GM12878 (cell line): ENCODE results near the gene SQSTM1. TPM values are rescaled to one million over a fixed set of nuclear protein-coding genes. Genes with fewer than 3 reads are reported as not detected.

Experiments used
- ATAC-seq: fragments of 200-7000 bp; cut with Tn5 transposase; 3 replicates; pipeline ENCODE4 v1.9.1; 2020; ENCODE audit warnings: mild to moderate bottlenecking, moderate library complexity
- BruUV-seq: library from RNA; stranded (reverse); fragments of 400-500 nt; replicated peaks from 2 replicates; lab custom pipeline; 2021; lab: Mats Ljungman, UMichigan
- CTCF ChIA-PET: fragments of 300-600 bp; sonication (Branson Sonifier 250); formaldehyde crosslinking; extraction: SDS; loops from one replicate; lab custom pipeline; 2021; ENCODE audit warnings: inconsistent platforms; lab: Yijun Ruan, JAX
- POLR2A ChIA-PET: fragments of 350-600 bp; formaldehyde crosslinking; extraction: SDS; loops from one replicate; lab custom pipeline; 2021; ENCODE audit warnings: inconsistent platforms; lab: Charles Lee
- RAD21 ChIA-PET: fragments of 300-600 bp; sonication (Branson Sonifier 250); formaldehyde crosslinking; loops from one replicate; lab custom pipeline; 2023; ENCODE audit warnings: antibody characterized with exemption; ENCODE audit not compliant: unreplicated experiment; lab: Charles Lee
- SMC1A ChIA-PET: fragments of 300-600 bp; sonication (Branson Sonifier 250); formaldehyde crosslinking; loops from one replicate; lab custom pipeline; 2023; ENCODE audit not compliant: unreplicated experiment, uncharacterized antibody; lab: Charles Lee
- DNase-seq: peaks from one replicate; pipeline ENCODE4 v3.0.0-alpha.2; 2011; ENCODE audit warnings: low read depth, low spot score
- FAIRE-seq: peaks from 3 replicates; lab custom pipeline; 2011; peaks lifted over from hg19 to GRCh38; lab: Jason Lieb, UNC
- H2AFZ ChIP-seq: 2 replicates; pipeline ENCODE4 v1.6.0; 2011; ENCODE audit warnings: low read depth, low read length, control low read depth; ENCODE audit not compliant: control insufficient read depth
- H3K27ac ChIP-seq: 2 replicates; pipeline ENCODE4 v1.5.1; 2011; ENCODE audit warnings: control low read depth; ENCODE audit not compliant: control insufficient read depth, insufficient read depth
- H3K27me3 ChIP-seq, 2 experiments: replicated peaks in 1 of 2; 2 replicates each; pipeline versions ENCODE4 v1.6.0 to v1.6.1; 2011; ENCODE audit warnings: low read length in 1 of 2; ENCODE audit not compliant: control insufficient read depth in 2 of 2, insufficient read depth in 2 of 2
- H3K36me3 ChIP-seq, 2 experiments: 2 replicates each; pipeline ENCODE4 v1.5.1; 2011; ENCODE audit warnings: low read length in 1 of 2; ENCODE audit not compliant: control insufficient read depth in 2 of 2, insufficient read depth in 2 of 2
- H3K4me1 ChIP-seq: 2 replicates; pipeline ENCODE4 v1.6.1; 2011; ENCODE audit warnings: mild to moderate bottlenecking, low read length, moderate library complexity, mixed read lengths; ENCODE audit not compliant: control insufficient read depth, insufficient read depth
- H3K4me2 ChIP-seq: 2 replicates; pipeline ENCODE4 v1.6.0; 2011; ENCODE audit warnings: control low read depth; ENCODE audit not compliant: control insufficient read depth, insufficient read depth
- H3K4me3 ChIP-seq: fragments of 200-600 bp; sonication (generic); 2 replicates; pipeline ENCODE4 v1.5.1; 2016
- H3K79me2 ChIP-seq: 2 replicates; pipeline ENCODE4 v1.6.0; 2011; ENCODE audit warnings: low read length; ENCODE audit not compliant: control insufficient read depth, insufficient read depth
- H3K9ac ChIP-seq: 2 replicates; pipeline ENCODE4 v1.8.0; 2011; ENCODE audit warnings: low read length, control low read depth, mixed read lengths; ENCODE audit not compliant: control insufficient read depth, insufficient read depth
- H3K9me3 ChIP-seq: replicated peaks from 3 replicates; pipeline ENCODE4 v1.5.1; 2011; ENCODE audit warnings: mild to moderate bottlenecking, low read length; ENCODE audit not compliant: control insufficient read depth, insufficient read depth
- H4K20me1 ChIP-seq: 2 replicates; pipeline ENCODE4 v1.6.0; 2011; ENCODE audit not compliant: control insufficient read depth, insufficient read depth
- BACH1 ChIP-seq: fragments of 450-650 bp; IDR thresholded peaks from 2 replicates; pipeline ENCODE4 v1.6.1; 2017; ENCODE audit warnings: mild to moderate bottlenecking, borderline replicate concordance
- CTCF ChIP-seq, 3 experiments: IDR thresholded peaks in 2 of 3; conservative IDR thresholded peaks in 1 of 3; 2 replicates each; pipeline ENCODE4 v1.5.1; 2011; ENCODE audit warnings: low read depth in 3 of 3, low read length in 3 of 3, mild to moderate bottlenecking in 3 of 3, control low read depth in 2 of 3, moderate library complexity in 2 of 3, inconsistent platforms in 1 of 3, mixed read lengths in 1 of 3; ENCODE audit not compliant: control insufficient read depth in 2 of 3, insufficient read depth in 1 of 3; ENCODE audit errors: extremely low read depth in 1 of 3
- E2F4 ChIP-seq: IDR thresholded peaks from 2 replicates; pipeline ENCODE4 v1.6.1; 2012; ENCODE audit warnings: low read depth, low read length, improper control_type of control experiment
- EP300 ChIP-seq, 2 experiments: fragments of 150-350 bp in 1 of 2; IDR thresholded peaks; 2 replicates each; pipeline ENCODE4 v1.6.1; 2011 to 2012; ENCODE audit warnings: low read depth in 2 of 2, low read length in 2 of 2, borderline replicate concordance in 1 of 2, improper control_type of control experiment in 1 of 2, inconsistent platforms in 1 of 2; ENCODE audit not compliant: control insufficient read depth in 1 of 2
- JUNB ChIP-seq: IDR thresholded peaks from 2 replicates; pipeline ENCODE4 v1.6.1; 2016; ENCODE audit warnings: antibody characterized with exemption, mild to moderate bottlenecking
- KAT2A ChIP-seq: conservative IDR thresholded peaks from 2 replicates; pipeline ENCODE4 v1.6.1; 2011; ENCODE audit warnings: low read depth, low read length; ENCODE audit not compliant: control insufficient read depth
- NFIC ChIP-seq: IDR thresholded peaks from 2 replicates; pipeline ENCODE4 v1.6.1; 2012; ENCODE audit warnings: low read depth, mild to moderate bottlenecking, inconsistent platforms, low read length, moderate library complexity
- PAX8 ChIP-seq: fragments of 450-650 bp; IDR thresholded peaks from 2 replicates; pipeline ENCODE4 v1.6.1; 2017; ENCODE audit warnings: mild to moderate bottlenecking, moderate library complexity
- POLR2A ChIP-seq: IDR thresholded peaks from 2 replicates; pipeline ENCODE4 v1.6.1; 2011; ENCODE audit warnings: low read depth, mild to moderate bottlenecking, low read length
- POLR2AphosphoS5 ChIP-seq: IDR thresholded peaks from 2 replicates; pipeline ENCODE4 v1.6.1; 2011; ENCODE audit warnings: mild to moderate bottlenecking, low read length, inconsistent platforms
- RELB ChIP-seq: fragments of 450-650 bp; IDR thresholded peaks from 2 replicates; pipeline ENCODE4 v1.6.1; 2017; ENCODE audit warnings: low read depth, mild to moderate bottlenecking, moderate library complexity
- SIN3A ChIP-seq: IDR thresholded peaks from 2 replicates; pipeline ENCODE4 v1.6.1; 2012; ENCODE audit warnings: low read depth, low read length, improper control_type of control experiment
- SIX5 ChIP-seq: IDR thresholded peaks from 2 replicates; pipeline ENCODE4 v1.6.1; 2011; ENCODE audit warnings: mild to moderate bottlenecking, low read depth, low read length, moderate library complexity; ENCODE audit not compliant: severe bottlenecking
- TARDBP ChIP-seq: IDR thresholded peaks from 2 replicates; pipeline ENCODE4 v1.6.1; 2016; ENCODE audit warnings: borderline replicate concordance
- WRNIP1 ChIP-seq: IDR thresholded peaks from 2 replicates; pipeline ENCODE4 v1.6.1; 2011; ENCODE audit warnings: low read depth, low read length, improper control_type of control experiment, borderline replicate concordance
- ZNF207 ChIP-seq: fragments of 450-650 bp; IDR thresholded peaks from 2 replicates; pipeline ENCODE4 v1.6.1; 2014; ENCODE audit warnings: antibody characterized with exemption, mild to moderate bottlenecking, borderline replicate concordance
- WGBS: methylation state at CpG from one replicate; pipeline ENCODE4 v1.1.6; 2016; ENCODE audit warnings: low lambda C conversion rate; ENCODE audit not compliant: insufficient replicate concordance, insufficient coverage; ENCODE audit errors: missing lambda C conversion rate; 5-methylcytosine and 5-hydroxymethylcytosine counted together
- in situ Hi-C: fragments of 300-500 bp; cut with MboI; formaldehyde crosslinking; loops from 9 replicates; pipeline ENCODE4 v1.14.3; 2018; ENCODE audit warnings: mixed read lengths
- intact Hi-C: fragments of 100-400 bp; cut with micrococcal nuclease; formaldehyde crosslinking; loops from one replicate; pipeline ENCODE4 v1.14.2; 2022; ENCODE audit not compliant: unreplicated experiment
- polyA plus RNA-seq, 11 experiments: library from polyadenylated mRNA; depleted of rRNA in 4 of 11; unstranded in 6 of 11; stranded (reverse) in 5 of 11; fragments of >200 nt; fragmentation: Nextera tagmentation in 4 of 11; fragmentation: Illumina TruSeq in 1 of 11; extraction: Ambion mirVana in 4 of 11; extraction: Trizol in 1 of 11; gene quantifications; 1 replicate in 1 of 11; 2 replicates in 10 of 11; pipeline versions ENCODE4 v1.2.1 to v1.2.3, GENCODE V29; 2011 to 2016; ENCODE audit warnings: inconsistent platforms in 2 of 11, missing spikeins in 2 of 11, low read depth in 1 of 11
- total RNA-seq, 4 experiments: library from RNA; depleted of rRNA in 3 of 4; stranded (reverse); fragments of >200 nt in 3 of 4; fragmentation: Illumina TruSeq in 1 of 4; extraction: Trizol in 1 of 4; gene quantifications; 2 replicates each; pipeline versions ENCODE4 v1.2.1 to v1.2.3, GENCODE V29; 2013 to 2021
- TF ChIP-seq, protein P1 (sequence below): IDR thresholded peaks from 2 replicates; pipeline ENCODE4 v1.6.1; 2012; ENCODE audit warnings: mild to moderate bottlenecking, low read depth, low read length

Gene SQSTM1
- total and polyA plus RNA-seq, 10 of the 15 experiments (the other 5 are each of a cell fraction or from before 2014, with no cell fraction given), result 6.3 to 138 (median 62.1) TPM

GRCh38 chr5:179827680-179828079 is 7.0 kb downstream of the SQSTM1 start:
- FAIRE-seq, result no peak
- POLR2A ChIA-PET, result interaction anchor here (1.1 kb wide), 2 partner anchors 9 to 28 kb away, joined by 4 to 6 read pairs; no protein-coding TSS in a partner anchor
- no peak overlapping the region for H3K27ac ChIP-seq
- H3K4me2 ChIP-seq, result no peak overlapping the region
- WGBS, result 68% methylated on average over 9 of the region's 9 CpGs
- SMC1A ChIA-PET, result interaction anchor here (0.6 to 0.9 kb wide), 2 partner anchors 9 to 31 kb away, joined by 3 read pairs; no protein-coding TSS in a partner anchor
- CTCF ChIA-PET, result no interaction called here
- H3K4me3 ChIP-seq, result no peak overlapping the region
- in situ Hi-C loops (no loop called here), intact Hi-C loops (no loop called here)
- H3K36me3 ChIP-seq, result peaks cover 26 to 43% of the 10 kb centered on the region in 2 experiments
- no peak for DNase-seq
- no TSS peak for BruUV-seq
- 0 out of 2 replicates have a peak, but pooled peaks cover 2% of the 10 kb centered on the region for H3K4me1 ChIP-seq
- no peaks in the 10 kb centered on the region for H3K27me3 ChIP-seq
- no peak overlapping the region for H3K9ac ChIP-seq
- ATAC-seq, result peak; percentile 55
- no peaks in the 10 kb centered on the region for H3K9me3 ChIP-seq
- peaks cover 6% of the 10 kb centered on the region for H3K79me2 ChIP-seq
- RAD21 ChIA-PET, result no interaction called here
- H4K20me1 ChIP-seq, result peaks cover 8% of the 10 kb centered on the region
- H2AFZ ChIP-seq, result no peak overlapping the region
- TF ChIP-seq PAX8 (no peak), NFIC (no peak), ZNF207 (no peak), E2F4 (no peak), RELB (no peak), KAT2A (no peak), JUNB (no peak), EP300 (IDR thresholded peaks at IDR 0.05; ENCODE audit: borderline replicate concordance in 1 of 2, control insufficient read depth in 1 of 2, low read depth in 2 of 2, low read length in 2 of 2) (no peak), SIN3A (no peak), POLR2A (peak; percentile 52; the same call in 1 of the 2 replicates), SIX5 (no peak), WRNIP1 (no peak), CTCF (IDR thresholded peaks at IDR 0.05 in 2 of 3, conservative IDR thresholded peaks at IDR 0.05 in 1 of 3; ENCODE audit: control insufficient read depth in 2 of 3, extremely low read depth in 1 of 3, insufficient read depth in 1 of 3, low read depth in 3 of 3, low read length in 3 of 3) (peak in 1 of 3 experiments; percentile 14; a peak in 2 of 6 replicates), BACH1 (no peak), POLR2AphosphoS5 (peak; percentile 43), TARDBP (no peak)
- TF ChIP-seq, protein P1, sequence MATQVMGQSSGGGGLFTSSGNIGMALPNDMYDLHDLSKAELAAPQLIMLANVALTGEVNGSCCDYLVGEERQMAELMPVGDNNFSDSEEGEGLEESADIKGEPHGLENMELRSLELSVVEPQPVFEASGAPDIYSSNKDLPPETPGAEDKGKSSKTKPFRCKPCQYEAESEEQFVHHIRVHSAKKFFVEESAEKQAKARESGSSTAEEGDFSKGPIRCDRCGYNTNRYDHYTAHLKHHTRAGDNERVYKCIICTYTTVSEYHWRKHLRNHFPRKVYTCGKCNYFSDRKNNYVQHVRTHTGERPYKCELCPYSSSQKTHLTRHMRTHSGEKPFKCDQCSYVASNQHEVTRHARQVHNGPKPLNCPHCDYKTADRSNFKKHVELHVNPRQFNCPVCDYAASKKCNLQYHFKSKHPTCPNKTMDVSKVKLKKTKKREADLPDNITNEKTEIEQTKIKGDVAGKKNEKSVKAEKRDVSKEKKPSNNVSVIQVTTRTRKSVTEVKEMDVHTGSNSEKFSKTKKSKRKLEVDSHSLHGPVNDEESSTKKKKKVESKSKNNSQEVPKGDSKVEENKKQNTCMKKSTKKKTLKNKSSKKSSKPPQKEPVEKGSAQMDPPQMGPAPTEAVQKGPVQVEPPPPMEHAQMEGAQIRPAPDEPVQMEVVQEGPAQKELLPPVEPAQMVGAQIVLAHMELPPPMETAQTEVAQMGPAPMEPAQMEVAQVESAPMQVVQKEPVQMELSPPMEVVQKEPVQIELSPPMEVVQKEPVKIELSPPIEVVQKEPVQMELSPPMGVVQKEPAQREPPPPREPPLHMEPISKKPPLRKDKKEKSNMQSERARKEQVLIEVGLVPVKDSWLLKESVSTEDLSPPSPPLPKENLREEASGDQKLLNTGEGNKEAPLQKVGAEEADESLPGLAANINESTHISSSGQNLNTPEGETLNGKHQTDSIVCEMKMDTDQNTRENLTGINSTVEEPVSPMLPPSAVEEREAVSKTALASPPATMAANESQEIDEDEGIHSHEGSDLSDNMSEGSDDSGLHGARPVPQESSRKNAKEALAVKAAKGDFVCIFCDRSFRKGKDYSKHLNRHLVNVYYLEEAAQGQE, result no peak
